HepG2 (cell line): ENCODE measurements around the gene SIN3A. TPM values are rescaled to one million over a fixed set of nuclear protein-coding genes. Genes with fewer than 3 reads are reported as not detected.

ENCODE experiments used
- FOXJ3 ChIP-seq: sonication (generic); formaldehyde crosslinking; IDR thresholded peaks from 2 replicates; pipeline ENCODE4 v1.4.0; 2020; ENCODE audit warnings: missing genetic modification reagents, mild to moderate bottlenecking, borderline replicate concordance
- HDAC2 ChIP-seq: sonication (generic); formaldehyde crosslinking; IDR thresholded peaks from 2 replicates; pipeline ENCODE4 v1.4.0; 2020; ENCODE audit warnings: missing genetic modification reagents
- HNF4A ChIP-seq: sonication (generic); formaldehyde crosslinking; IDR thresholded peaks from 2 replicates; pipeline ENCODE4 v1.4.0; 2020; ENCODE audit warnings: missing genetic modification reagents
- KDM6A ChIP-seq: IDR thresholded peaks from 2 replicates; pipeline ENCODE4 v1.6.1; 2016; ENCODE audit warnings: low read depth
- KMT2A ChIP-seq: sonication (generic); formaldehyde crosslinking; IDR thresholded peaks from 2 replicates; pipeline ENCODE4 v1.4.0; 2020; ENCODE audit warnings: missing genetic modification reagents
- MED13 ChIP-seq: sonication (generic); formaldehyde crosslinking; IDR thresholded peaks from 2 replicates; pipeline ENCODE4 v1.5.0; 2020; ENCODE audit warnings: missing genetic modification reagents
- MIER3 ChIP-seq: IDR thresholded peaks from 2 replicates; pipeline ENCODE4 v1.6.1; 2016; ENCODE audit warnings: missing compliant biosample characterization, borderline replicate concordance
- NFIB ChIP-seq: sonication (generic); formaldehyde crosslinking; IDR thresholded peaks from 2 replicates; pipeline ENCODE4 v1.9.0; 2021; ENCODE audit warnings: missing genetic modification reagents, mild to moderate bottlenecking, borderline replicate concordance
- PATZ1 ChIP-seq: sonication (generic); formaldehyde crosslinking; IDR thresholded peaks from 2 replicates; pipeline ENCODE4 v1.4.0; 2020; ENCODE audit warnings: missing genetic modification reagents
- POLR2A ChIP-seq, 2 experiments: IDR thresholded peaks; 2 replicates each; pipeline ENCODE4 v1.6.1; 2011; ENCODE audit warnings: low read depth in 2 of 2, low read length in 2 of 2, mild to moderate bottlenecking in 1 of 2, moderate library complexity in 1 of 2; ENCODE audit not compliant: insufficient read depth in 1 of 2
- RAD21 ChIP-seq: fragments of 450-650 bp; formaldehyde crosslinking; IDR thresholded peaks from 2 replicates; pipeline ENCODE4 v1.5.0; 2020; ENCODE audit warnings: mild to moderate bottlenecking
- REPIN1 ChIP-seq: sonication (generic); formaldehyde crosslinking; IDR thresholded peaks from 2 replicates; pipeline ENCODE4 v1.8.0; 2022; ENCODE audit warnings: missing genetic modification reagents, low read depth, mild to moderate bottlenecking, borderline replicate concordance
- SMC3 ChIP-seq: IDR thresholded peaks from 2 replicates; pipeline ENCODE4 v1.6.1; 2011; ENCODE audit warnings: low read length, improper control_type of control experiment
- STAG1 ChIP-seq: sonication (generic); formaldehyde crosslinking; IDR thresholded peaks from 2 replicates; pipeline ENCODE4 v1.4.0; 2020; ENCODE audit warnings: missing genetic modification reagents
- ZFX ChIP-seq: sonication (generic); formaldehyde crosslinking; IDR thresholded peaks from 2 replicates; pipeline ENCODE4 v1.4.0; 2020; ENCODE audit warnings: mild to moderate bottlenecking, low read depth, missing genetic modification reagents, moderate library complexity
- ZMYM3 ChIP-seq: sonication (generic); formaldehyde crosslinking; IDR thresholded peaks from 2 replicates; pipeline ENCODE4 v1.5.1; 2020; ENCODE audit warnings: mild to moderate bottlenecking, missing genetic modification reagents
- ZMYM4 ChIP-seq: sonication (generic); formaldehyde crosslinking; IDR thresholded peaks from 2 replicates; pipeline ENCODE4 v1.8.1; 2023; ENCODE audit warnings: mild to moderate bottlenecking, missing genetic modification reagents
- ZNF3 ChIP-seq: IDR thresholded peaks from 2 replicates; pipeline ENCODE4 v1.7.0; 2017; ENCODE audit warnings: inconsistent platforms
- ZNF501 ChIP-seq: sonication (generic); formaldehyde crosslinking; IDR thresholded peaks from 2 replicates; pipeline ENCODE4 v1.5.1; 2020; ENCODE audit warnings: mild to moderate bottlenecking, moderate library complexity, missing genetic modification reagents
- ZNF543 ChIP-seq: sonication (generic); formaldehyde crosslinking; IDR thresholded peaks from 2 replicates; pipeline ENCODE4 v1.4.0; 2020; ENCODE audit warnings: mild to moderate bottlenecking, missing genetic modification reagents
- ZNF564 ChIP-seq: sonication (generic); formaldehyde crosslinking; IDR thresholded peaks from 2 replicates; pipeline ENCODE4 v1.8.1; 2023; ENCODE audit warnings: mild to moderate bottlenecking, missing genetic modification reagents
- ZNF644 ChIP-seq: IDR thresholded peaks from 2 replicates; pipeline ENCODE4 v1.6.1; 2016; ENCODE audit warnings: low read depth
- polyA plus RNA-seq, 8 experiments: library from polyadenylated mRNA; depleted of rRNA in 3 of 8; stranded (reverse) in 7 of 8; unstranded in 1 of 8; fragments of >200 nt; fragmentation: Illumina TruSeq in 4 of 8; extraction: Trizol in 4 of 8; gene quantifications; 2 replicates each; pipeline versions ENCODE4 v1.2.1 to v1.2.3, GENCODE V29; 2011 to 2016; ENCODE audit warnings: low read depth in 4 of 8, missing spikeins in 1 of 8, mixed read lengths in 1 of 8; ENCODE audit not compliant: insufficient read depth in 1 of 8
- total RNA-seq, 5 experiments: library from RNA; depleted of rRNA; stranded (reverse); fragments of >200 nt; fragmentation: Illumina TruSeq; extraction: Trizol; gene quantifications; 2 replicates each; pipeline ENCODE4 v1.2.3, GENCODE V29; 2016; ENCODE audit warnings: low read depth in 1 of 5
- TF ChIP-seq, protein P1 (sequence below): sonication (generic); formaldehyde crosslinking; conservative IDR thresholded peaks from 2 replicates; pipeline ENCODE4 v1.4.0; 2020; ENCODE audit warnings: missing genetic modification reagents
- TF ChIP-seq, protein P2 (sequence below): IDR thresholded peaks from 2 replicates; pipeline ENCODE4 v1.4.0; 2020; ENCODE audit warnings: mild to moderate bottlenecking, missing genetic modification reagents

The SIN3A gene
- total and polyA plus RNA-seq, 2 of the 13 experiments (the other 11 are each of a cell fraction or from before 2014, with no cell fraction given) = 16.1 to 28.1 TPM

GRCh38 chr15:75460646-75461045, 9.2 kb upstream of the SIN3A start (continued):
- TF ChIP-seq FOXJ3 (CRISPR knock-in tag) = peak; percentile 44; the same call in 1 of the 2 replicates
- 0 out of 2 replicates have a peak, but pooled peaks have one; percentile 11 for TF ChIP-seq RAD21
- 0 out of 2 replicates have a peak, but pooled peaks have one; percentile 41 for TF ChIP-seq REPIN1
- peak; percentile 88 for TF ChIP-seq ZMYM3
- TF ChIP-seq SMC3 = 0 out of 2 replicates have a peak, but pooled peaks have one; percentile 13
- TF ChIP-seq MIER3 (CRISPR knock-in tag) = 0 out of 2 replicates have a peak, but pooled peaks have one; percentile 21
- TF ChIP-seq, protein P1, sequence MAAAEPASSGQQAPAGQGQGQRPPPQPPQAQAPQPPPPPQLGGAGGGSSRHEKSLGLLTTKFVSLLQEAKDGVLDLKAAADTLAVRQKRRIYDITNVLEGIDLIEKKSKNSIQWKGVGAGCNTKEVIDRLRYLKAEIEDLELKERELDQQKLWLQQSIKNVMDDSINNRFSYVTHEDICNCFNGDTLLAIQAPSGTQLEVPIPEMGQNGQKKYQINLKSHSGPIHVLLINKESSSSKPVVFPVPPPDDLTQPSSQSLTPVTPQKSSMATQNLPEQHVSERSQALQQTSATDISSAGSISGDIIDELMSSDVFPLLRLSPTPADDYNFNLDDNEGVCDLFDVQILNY (CRISPR knock-in tag) = no peak
- TF ChIP-seq ZNF644 = 0 out of 2 replicates have a peak, but pooled peaks have one; percentile 21
- TF ChIP-seq KMT2A = no peak
- 0 out of 2 replicates have a peak, but pooled peaks have one; percentile 21 for TF ChIP-seq ZMYM4 (CRISPR knock-in tag)
- 0 out of 2 replicates have a peak, but pooled peaks have one; percentile 34 for TF ChIP-seq PATZ1 (CRISPR knock-in tag)
- TF ChIP-seq STAG1 (CRISPR knock-in tag) = 0 out of 2 replicates have a peak, but pooled peaks have one; percentile 7
- peak; percentile 99 for TF ChIP-seq ZNF3 (CRISPR knock-in tag)
- peak; percentile 89 for TF ChIP-seq HNF4A
- TF ChIP-seq HDAC2 (CRISPR knock-in tag) = 0 out of 2 replicates have a peak, but pooled peaks have one; percentile 22
- no peak for TF ChIP-seq MED13 (CRISPR knock-in tag)
- TF ChIP-seq NFIB (CRISPR knock-in tag) = no peak
- peak; percentile 32; the same call in 1 of the 2 replicates for TF ChIP-seq ZNF501 (CRISPR knock-in tag)
- no peak for TF ChIP-seq ZNF543 (CRISPR knock-in tag)
- TF ChIP-seq KDM6A (CRISPR knock-in tag) = peak; percentile 42; the same call in 1 of the 2 replicates
- TF ChIP-seq POLR2A (IDR thresholded peaks at IDR 0.05; ENCODE audit: insufficient read depth in 1 of 2, low read depth in 2 of 2, low read length in 2 of 2) = peak in 1 of 2 experiments; percentile 37; a peak in 1 of 4 replicates
- TF ChIP-seq ZNF564 = peak; percentile 56; the same call in 1 of the 2 replicates
- TF ChIP-seq, protein P2, sequence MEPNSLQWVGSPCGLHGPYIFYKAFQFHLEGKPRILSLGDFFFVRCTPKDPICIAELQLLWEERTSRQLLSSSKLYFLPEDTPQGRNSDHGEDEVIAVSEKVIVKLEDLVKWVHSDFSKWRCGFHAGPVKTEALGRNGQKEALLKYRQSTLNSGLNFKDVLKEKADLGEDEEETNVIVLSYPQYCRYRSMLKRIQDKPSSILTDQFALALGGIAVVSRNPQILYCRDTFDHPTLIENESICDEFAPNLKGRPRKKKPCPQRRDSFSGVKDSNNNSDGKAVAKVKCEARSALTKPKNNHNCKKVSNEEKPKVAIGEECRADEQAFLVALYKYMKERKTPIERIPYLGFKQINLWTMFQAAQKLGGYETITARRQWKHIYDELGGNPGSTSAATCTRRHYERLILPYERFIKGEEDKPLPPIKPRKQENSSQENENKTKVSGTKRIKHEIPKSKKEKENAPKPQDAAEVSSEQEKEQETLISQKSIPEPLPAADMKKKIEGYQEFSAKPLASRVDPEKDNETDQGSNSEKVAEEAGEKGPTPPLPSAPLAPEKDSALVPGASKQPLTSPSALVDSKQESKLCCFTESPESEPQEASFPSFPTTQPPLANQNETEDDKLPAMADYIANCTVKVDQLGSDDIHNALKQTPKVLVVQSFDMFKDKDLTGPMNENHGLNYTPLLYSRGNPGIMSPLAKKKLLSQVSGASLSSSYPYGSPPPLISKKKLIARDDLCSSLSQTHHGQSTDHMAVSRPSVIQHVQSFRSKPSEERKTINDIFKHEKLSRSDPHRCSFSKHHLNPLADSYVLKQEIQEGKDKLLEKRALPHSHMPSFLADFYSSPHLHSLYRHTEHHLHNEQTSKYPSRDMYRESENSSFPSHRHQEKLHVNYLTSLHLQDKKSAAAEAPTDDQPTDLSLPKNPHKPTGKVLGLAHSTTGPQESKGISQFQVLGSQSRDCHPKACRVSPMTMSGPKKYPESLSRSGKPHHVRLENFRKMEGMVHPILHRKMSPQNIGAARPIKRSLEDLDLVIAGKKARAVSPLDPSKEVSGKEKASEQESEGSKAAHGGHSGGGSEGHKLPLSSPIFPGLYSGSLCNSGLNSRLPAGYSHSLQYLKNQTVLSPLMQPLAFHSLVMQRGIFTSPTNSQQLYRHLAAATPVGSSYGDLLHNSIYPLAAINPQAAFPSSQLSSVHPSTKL = peak; percentile 41; the same call in 1 of the 2 replicates
- peak; percentile 38; the same call in 1 of the 2 replicates for TF ChIP-seq ZFX (CRISPR knock-in tag)
